ENCODE measurements around the gene FBXO4.

FBXO4 gene, protein sequence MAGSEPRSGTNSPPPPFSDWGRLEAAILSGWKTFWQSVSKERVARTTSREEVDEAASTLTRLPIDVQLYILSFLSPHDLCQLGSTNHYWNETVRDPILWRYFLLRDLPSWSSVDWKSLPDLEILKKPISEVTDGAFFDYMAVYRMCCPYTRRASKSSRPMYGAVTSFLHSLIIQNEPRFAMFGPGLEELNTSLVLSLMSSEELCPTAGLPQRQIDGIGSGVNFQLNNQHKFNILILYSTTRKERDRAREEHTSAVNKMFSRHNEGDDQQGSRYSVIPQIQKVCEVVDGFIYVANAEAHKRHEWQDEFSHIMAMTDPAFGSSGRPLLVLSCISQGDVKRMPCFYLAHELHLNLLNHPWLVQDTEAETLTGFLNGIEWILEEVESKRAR

DNA sequence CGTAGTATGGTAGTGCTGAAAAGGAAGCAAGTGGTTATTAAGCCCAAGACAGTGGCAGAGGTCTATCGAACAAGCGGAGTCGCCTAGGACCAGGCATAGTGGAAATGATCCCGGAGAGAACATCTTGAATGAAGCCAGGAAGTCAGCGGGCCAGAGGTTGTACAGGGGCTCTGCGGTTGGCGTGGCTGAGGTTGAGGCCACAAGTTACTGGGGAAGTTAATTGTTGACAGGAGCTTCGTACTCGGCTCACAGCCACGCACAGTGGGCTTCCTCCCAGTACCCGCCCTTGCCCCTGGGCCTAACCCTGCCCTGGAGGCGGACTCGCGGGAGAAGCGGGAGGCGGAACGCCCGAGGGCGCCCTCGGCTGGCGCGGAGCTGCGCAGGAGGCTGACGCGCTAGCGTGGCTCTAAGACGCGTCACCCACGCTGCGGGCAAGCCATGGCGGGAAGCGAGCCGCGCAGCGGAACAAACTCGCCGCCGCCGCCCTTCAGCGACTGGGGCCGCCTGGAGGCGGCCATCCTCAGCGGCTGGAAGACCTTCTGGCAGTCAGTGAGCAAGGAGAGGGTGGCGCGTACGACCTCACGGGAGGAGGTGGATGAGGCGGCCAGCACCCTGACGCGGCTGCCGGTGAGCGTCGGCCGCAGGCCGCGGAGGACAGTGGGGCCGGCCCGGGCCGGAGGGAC, at the start of gene FBXO4:
TSS of gene FBXO4 (plus strand) at position 410 of the 683 bp plus-strand sequence. CDS start at position 439, 29 bp downstream.
- peak within 1 kb of the TSS; percentile 67 to 68 for H3K4me3 ChIP-seq (replicated peaks in 1 of 2; ENCODE audit: low read depth in 2 of 2, low read length in 2 of 2)
- peak; percentile 84 to 89 for DNase-seq (ENCODE audit: low read depth in 2 of 2)
- peak; percentile 49 for TF ChIP-seq CTCF (IDR thresholded peaks at IDR 0.05; ENCODE audit: low read depth, low read length)

GRCh38 chr5:41876678-41877077, 48.4 kb upstream of the FBXO4 start:
- DNase-seq (ENCODE audit: low read depth in 2 of 2) = no peak
- TF ChIP-seq CTCF (IDR thresholded peaks at IDR 0.05; ENCODE audit: low read depth, low read length) = no peak
- H3K4me3 ChIP-seq (replicated peaks in 1 of 2; ENCODE audit: low read depth in 2 of 2, low read length in 2 of 2) = no peak overlapping the region

DNA sequence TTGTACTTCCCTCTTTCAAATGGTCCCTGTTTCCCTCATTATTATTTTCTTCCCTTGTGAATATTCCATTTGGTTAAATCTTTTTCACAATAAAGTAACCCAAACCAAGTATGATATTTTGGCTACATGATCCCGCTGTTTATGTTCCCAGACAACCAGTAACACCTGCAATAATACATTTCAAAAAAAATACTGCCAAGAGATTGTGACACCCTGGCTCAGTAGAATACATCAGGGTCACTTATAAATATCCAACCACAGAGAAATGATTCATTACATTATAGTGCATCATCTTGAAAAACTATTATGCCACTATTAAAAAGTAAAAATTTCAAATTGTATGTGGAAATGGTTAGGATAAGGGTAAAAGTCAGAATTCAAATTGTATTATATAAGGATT, 47.7 kb upstream of the FBXO4 start:
- H3K4me3 ChIP-seq (replicated peaks in 1 of 2; ENCODE audit: low read depth in 2 of 2, low read length in 2 of 2) = no peak overlapping the region
- peak in 1 of 2 donors; percentile 2 for DNase-seq (ENCODE audit: low read depth in 2 of 2)
- TF ChIP-seq CTCF (IDR thresholded peaks at IDR 0.05; ENCODE audit: low read depth, low read length) = no peak

DNA sequence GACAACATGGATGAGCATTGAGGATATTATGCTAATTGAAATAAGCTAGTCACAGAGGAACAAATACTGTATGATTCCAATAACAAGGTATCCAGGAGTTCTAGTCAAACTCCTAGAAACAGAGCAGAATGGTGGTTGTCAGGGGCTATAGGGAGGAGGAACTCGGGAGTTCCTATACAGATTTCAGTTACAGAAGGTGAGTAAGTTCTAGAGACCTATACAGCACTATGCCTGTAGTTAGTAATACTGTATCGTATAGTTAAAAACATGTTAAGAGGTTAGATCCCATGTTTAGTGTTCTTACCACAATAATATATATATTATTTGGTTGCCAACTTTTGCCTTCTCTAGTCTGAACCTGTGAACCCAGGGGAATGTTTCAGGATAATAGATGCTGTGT, 46.9 kb upstream of the FBXO4 start:
- DNase-seq (ENCODE audit: low read depth in 2 of 2) = no peak
- TF ChIP-seq CTCF (IDR thresholded peaks at IDR 0.05; ENCODE audit: low read depth, low read length) = no peak
- H3K4me3 ChIP-seq (replicated peaks in 1 of 2; ENCODE audit: low read depth in 2 of 2, low read length in 2 of 2) = no peak overlapping the region

DNA sequence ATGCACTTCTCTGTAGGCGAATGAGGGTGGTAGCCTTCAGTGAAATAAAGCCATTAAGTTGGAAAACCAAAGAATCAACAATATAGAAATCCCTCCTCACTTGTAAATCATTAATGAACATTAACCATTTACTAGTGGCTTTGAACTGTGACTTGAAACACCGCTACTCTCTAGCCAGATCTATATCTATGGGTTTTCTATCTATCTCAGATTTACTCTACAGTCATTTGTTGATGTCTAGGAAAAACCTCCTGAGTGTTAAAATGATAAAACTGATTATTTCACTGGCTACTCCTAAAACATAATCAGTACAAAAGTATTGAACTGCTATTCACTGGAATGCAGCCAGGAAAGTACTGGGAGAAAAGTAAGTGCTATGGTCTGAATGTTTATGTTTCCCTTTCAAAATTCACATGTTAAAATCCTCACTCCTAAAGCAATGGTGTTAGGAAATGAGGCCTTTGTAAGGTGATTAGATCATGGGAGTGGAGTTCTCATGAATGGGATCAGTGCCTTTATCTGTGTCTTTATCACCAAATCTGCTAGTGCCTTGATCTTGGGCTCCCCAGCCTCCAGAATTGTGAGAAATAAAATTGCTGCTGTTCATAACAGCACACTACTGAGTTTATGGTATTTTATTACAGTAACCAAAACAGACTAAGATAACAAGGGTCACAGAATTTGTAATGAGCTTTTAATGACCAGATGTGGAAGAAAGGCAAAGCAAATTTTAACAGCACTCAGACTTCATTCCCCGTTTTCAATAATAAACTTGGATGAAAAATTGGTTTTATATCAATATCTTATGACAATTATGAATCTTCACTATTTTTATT, 46.2 kb upstream of the FBXO4 start:
- no peak for DNase-seq (ENCODE audit: low read depth in 2 of 2)
- TF ChIP-seq CTCF (IDR thresholded peaks at IDR 0.05; ENCODE audit: low read depth, low read length) = no peak
- no peak overlapping the region for H3K4me3 ChIP-seq (replicated peaks in 1 of 2; ENCODE audit: low read depth in 2 of 2, low read length in 2 of 2)

DNA sequence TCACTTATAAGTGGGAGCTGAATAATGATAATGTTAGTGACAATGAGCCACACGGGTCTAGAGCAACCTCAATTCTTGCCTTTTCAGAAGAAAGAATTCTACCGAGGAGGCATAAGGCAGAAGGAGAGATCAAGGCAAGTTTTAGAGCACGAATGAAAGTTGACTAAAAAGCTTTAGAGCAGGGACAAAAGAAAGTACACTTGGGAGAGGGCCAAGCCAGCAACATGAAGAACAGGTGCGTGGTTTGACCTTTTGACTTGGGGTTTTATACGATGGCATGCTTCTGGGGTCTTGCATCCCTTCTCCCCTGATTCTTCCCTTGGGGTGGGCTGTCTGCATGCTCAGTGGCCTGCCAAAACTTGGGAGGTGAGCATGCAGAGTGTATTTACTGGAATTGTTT, 42.3 kb upstream of the FBXO4 start:
- no peak for TF ChIP-seq CTCF (IDR thresholded peaks at IDR 0.05; ENCODE audit: low read depth, low read length)
- no peak for DNase-seq (ENCODE audit: low read depth in 2 of 2)
- no peak overlapping the region for H3K4me3 ChIP-seq (replicated peaks in 1 of 2; ENCODE audit: low read depth in 2 of 2, low read length in 2 of 2)
